Smooth muscle cell (in vitro differentiated cells): Measurements from ENCODE around the gene TMOD3. TPM values are rescaled to one million over a fixed set of nuclear protein-coding genes. Genes with fewer than 3 reads are reported as not detected.

Experiments used
- DNase-seq: peaks from one replicate; lab custom pipeline; 2025; ENCODE audit not compliant: unreplicated experiment; lab: John Stamatoyannopoulos, UW
- H2AFZ ChIP-seq: fragments of 200-600 bp; sonication (generic); 2 replicates; pipeline ENCODE4 v1.6.0; 2016; ENCODE audit warnings: antibody characterized with exemption, low read depth, mild to moderate bottlenecking
- H3F3A ChIP-seq: fragments of 200-600 bp; sonication (generic); 2 replicates; pipeline ENCODE4 v1.6.0; 2017; ENCODE audit warnings: antibody characterized with exemption, low read depth
- H3K27ac ChIP-seq: fragments of 200-600 bp; sonication (generic); 2 replicates; pipeline ENCODE4 v1.5.1; 2016; ENCODE audit warnings: low read depth, mild to moderate bottlenecking
- H3K27me3 ChIP-seq: fragments of 200-600 bp; sonication (generic); 2 replicates; pipeline ENCODE4 v1.6.1; 2016; ENCODE audit warnings: low read depth, mild to moderate bottlenecking
- H3K36me3 ChIP-seq: fragments of 200-600 bp; sonication (generic); 2 replicates; pipeline ENCODE4 v1.5.1; 2016; ENCODE audit warnings: low read depth
- H3K4me1 ChIP-seq: fragments of 200-600 bp; sonication (generic); 2 replicates; pipeline ENCODE4 v1.5.1; 2016; ENCODE audit warnings: low read depth
- H3K4me2 ChIP-seq: fragments of 200-600 bp; sonication (generic); 2 replicates; pipeline ENCODE4 v1.6.0; 2016; ENCODE audit warnings: mild to moderate bottlenecking
- H3K4me3 ChIP-seq: fragments of 200-600 bp; sonication (generic); 2 replicates; pipeline ENCODE4 v1.5.1; 2016; ENCODE audit warnings: mild to moderate bottlenecking
- H3K79me2 ChIP-seq: fragments of 200-600 bp; sonication (generic); 2 replicates; pipeline ENCODE4 v1.6.0; 2016; ENCODE audit warnings: low read depth, mild to moderate bottlenecking
- H3K9ac ChIP-seq: fragments of 200-600 bp; sonication (generic); 2 replicates; pipeline ENCODE4 v1.6.0; 2016; ENCODE audit warnings: low read depth
- H3K9me3 ChIP-seq: fragments of 200-600 bp; sonication (generic); replicated peaks from 2 replicates; pipeline ENCODE4 v1.5.1; 2016; ENCODE audit warnings: low read depth
- H4K20me1 ChIP-seq: fragments of 200-600 bp; sonication (generic); 2 replicates; pipeline ENCODE4 v1.6.0; 2016; ENCODE audit warnings: low read depth
- WGBS: methylation state at CpG from one replicate; pipeline ENCODE4 v1.1.7; 2016; ENCODE audit warnings: low lambda C conversion rate; 5-methylcytosine and 5-hydroxymethylcytosine counted together
- polyA plus RNA-seq: library from polyadenylated mRNA; unstranded; fragments of >200 nt; fragmentation: Nextera tagmentation; extraction: Ambion mirVana; gene quantifications from 2 replicates; pipeline ENCODE4 v1.2.1, GENCODE V29; 2016
- total RNA-seq: library from RNA; depleted of rRNA; stranded (reverse); fragments of >200 nt; gene quantifications from 2 replicates; pipeline ENCODE4 v1.2.3, GENCODE V29; 2014
- TF ChIP-seq, protein P1 (sequence below): fragments of 200-600 bp; sonication (generic); IDR thresholded peaks from 2 replicates; pipeline ENCODE4 v1.5.1; 2017; ENCODE audit warnings: borderline replicate concordance, mild to moderate bottlenecking, antibody characterized with exemption; ENCODE audit not compliant: insufficient read depth, poor library complexity, severe bottlenecking

Gene TMOD3
- total and polyA plus RNA-seq, 2 experiments from 2014 or later = 18.6 to 35.7 TPM

DNA sequence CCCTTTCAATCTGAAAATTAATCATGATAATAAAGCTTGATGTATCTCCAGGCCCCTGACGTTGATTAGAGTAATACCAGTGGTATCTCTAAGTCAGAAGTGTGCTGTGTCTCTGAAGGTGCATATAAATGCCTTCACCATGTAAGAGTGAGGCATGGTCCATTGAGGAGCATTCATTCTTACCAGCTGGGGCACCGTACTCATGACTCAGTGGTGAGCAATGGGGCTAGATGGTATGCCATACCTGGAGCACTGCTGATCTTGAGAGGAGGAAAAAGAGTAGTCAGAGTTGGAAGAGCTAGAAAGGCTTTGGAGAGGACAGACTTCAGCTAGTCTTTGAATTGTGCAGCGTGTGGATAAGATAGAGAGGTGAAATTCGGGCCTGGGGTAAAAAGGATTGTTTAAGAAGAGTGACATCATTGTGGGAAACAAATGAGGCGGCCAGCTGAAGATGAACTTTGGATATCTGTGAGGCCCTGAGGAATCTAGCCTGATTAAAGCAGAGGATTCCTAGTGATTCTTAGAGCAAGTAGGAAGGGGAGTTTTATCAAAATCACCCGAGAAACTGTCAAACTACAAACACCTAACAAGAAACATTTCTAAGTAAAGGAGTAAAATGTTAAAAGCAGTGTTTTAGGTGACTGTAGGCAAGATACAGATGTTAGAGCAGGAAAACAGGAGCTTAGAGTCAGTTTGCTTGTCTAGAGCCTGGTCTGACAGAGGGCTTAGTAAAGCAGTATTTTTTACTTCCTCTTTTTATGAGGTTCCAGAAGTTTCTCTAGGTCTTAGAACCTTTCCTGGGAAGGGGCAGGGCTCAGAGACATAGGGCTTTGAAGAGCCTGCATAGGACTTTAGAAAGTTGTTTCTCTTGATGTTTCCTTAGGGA, 13.6 kb downstream of the TMOD3 start:
- Histone ChIP-seq H3K4me2 (peak overlapping the region; percentile 54), H3K9ac (peak overlapping the region; percentile 16), H3K27me3 (no peaks in the 10 kb centered on the region), H3K36me3 (no peaks in the 10 kb centered on the region), H4K20me1 (peaks cover 100% of the 10 kb centered on the region), H3K79me2 (peaks cover 95% of the 10 kb centered on the region), H3K4me1 (peaks cover 28% of the 10 kb centered on the region), H3K27ac (peak overlapping the region; percentile 83), H2AFZ (no peak overlapping the region), H3F3A (peaks cover 5% of the 10 kb centered on the region), H3K9me3 (no peaks in the 10 kb centered on the region), H3K4me3 (no peak overlapping the region)
- TF ChIP-seq, protein P1, sequence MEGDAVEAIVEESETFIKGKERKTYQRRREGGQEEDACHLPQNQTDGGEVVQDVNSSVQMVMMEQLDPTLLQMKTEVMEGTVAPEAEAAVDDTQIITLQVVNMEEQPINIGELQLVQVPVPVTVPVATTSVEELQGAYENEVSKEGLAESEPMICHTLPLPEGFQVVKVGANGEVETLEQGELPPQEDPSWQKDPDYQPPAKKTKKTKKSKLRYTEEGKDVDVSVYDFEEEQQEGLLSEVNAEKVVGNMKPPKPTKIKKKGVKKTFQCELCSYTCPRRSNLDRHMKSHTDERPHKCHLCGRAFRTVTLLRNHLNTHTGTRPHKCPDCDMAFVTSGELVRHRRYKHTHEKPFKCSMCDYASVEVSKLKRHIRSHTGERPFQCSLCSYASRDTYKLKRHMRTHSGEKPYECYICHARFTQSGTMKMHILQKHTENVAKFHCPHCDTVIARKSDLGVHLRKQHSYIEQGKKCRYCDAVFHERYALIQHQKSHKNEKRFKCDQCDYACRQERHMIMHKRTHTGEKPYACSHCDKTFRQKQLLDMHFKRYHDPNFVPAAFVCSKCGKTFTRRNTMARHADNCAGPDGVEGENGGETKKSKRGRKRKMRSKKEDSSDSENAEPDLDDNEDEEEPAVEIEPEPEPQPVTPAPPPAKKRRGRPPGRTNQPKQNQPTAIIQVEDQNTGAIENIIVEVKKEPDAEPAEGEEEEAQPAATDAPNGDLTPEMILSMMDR = no peak
- 32% methylated on average over 6 of the region's 6 CpGs for WGBS
- DNase-seq = no peak

DNA sequence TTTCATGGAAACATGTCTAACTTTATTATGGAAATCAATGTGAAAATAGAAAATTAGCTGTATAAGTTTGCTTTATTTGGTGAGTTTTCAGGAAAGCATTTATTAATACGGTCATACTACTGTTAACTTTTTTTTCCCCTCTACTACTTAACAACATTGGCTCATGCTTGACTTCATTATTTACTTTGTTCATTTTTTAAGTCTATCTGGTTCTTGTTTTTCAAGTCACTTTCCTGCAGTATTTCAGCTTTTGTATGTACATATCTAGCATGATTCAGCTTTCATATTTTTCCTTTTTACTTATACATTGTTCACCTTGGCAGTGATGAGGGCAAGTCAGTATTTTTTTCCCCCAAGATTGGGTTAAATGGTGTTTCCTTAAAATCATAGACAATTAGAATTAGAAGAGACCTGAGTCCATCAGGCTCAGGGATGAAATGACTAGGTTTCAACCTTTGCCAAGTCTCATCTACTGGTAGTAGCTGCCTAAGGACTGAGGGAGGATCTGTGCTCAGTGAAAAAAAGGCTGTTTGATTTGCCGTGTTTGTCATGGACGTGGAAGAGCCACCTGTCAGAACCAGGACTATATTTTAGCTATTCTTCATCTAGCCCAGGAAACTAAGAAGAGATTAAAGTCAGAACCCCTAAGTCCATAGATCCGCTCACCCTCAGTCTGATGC, 15.4 kb downstream of the TMOD3 start:
- Histone ChIP-seq H3K79me2 (peaks cover 95% of the 10 kb centered on the region), H3K36me3 (no peaks in the 10 kb centered on the region), H3K9ac (no peak overlapping the region), H3K4me1 (peaks cover 28% of the 10 kb centered on the region), H4K20me1 (peaks cover 100% of the 10 kb centered on the region), H3K4me3 (no peak overlapping the region), H3F3A (peaks cover 5% of the 10 kb centered on the region), H3K27ac (peak overlapping the region; percentile 83), H3K27me3 (no peaks in the 10 kb centered on the region), H3K4me2 (peak overlapping the region; percentile 12), H3K9me3 (no peaks in the 10 kb centered on the region), H2AFZ (no peak overlapping the region)
- TF ChIP-seq, protein P1 = no peak
- DNase-seq = no peak
- WGBS = 78% methylated on average over 4 of the region's 4 CpGs

DNA sequence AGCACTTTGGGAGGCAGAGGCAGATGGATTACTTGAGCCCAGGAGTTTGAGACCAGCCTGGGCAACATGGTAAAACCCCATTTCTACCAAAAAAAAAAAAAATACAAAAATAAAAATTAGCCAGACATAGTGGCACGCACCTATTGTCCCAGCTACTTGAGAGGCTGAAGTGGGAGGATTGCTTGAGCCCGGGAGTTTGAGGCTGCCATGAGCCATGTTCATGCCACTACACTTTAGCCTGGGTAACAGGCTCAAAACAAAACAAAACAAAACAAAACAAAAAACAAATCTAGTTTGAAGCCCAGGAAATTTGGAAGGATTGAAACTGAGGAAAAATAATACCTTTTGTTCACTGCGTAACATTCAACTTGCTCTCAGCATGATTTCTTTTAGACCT, 16.6 kb downstream of the TMOD3 start:
- no peak for DNase-seq
- Histone ChIP-seq H3K79me2 (peaks cover 95% of the 10 kb centered on the region), H3K4me1 (peaks cover 28% of the 10 kb centered on the region), H3K27ac (peak overlapping the region; percentile 83), H3K36me3 (no peaks in the 10 kb centered on the region), H3K9me3 (no peaks in the 10 kb centered on the region), H3K9ac (peak overlapping the region; percentile 32), H2AFZ (no peak overlapping the region), H3K4me2 (peak overlapping the region; percentile 66), H3F3A (peaks cover 5% of the 10 kb centered on the region), H4K20me1 (peaks cover 100% of the 10 kb centered on the region), H3K27me3 (no peaks in the 10 kb centered on the region), H3K4me3 (no peak overlapping the region)
- TF ChIP-seq, protein P1 = no peak
- 72% methylated on average over 3 of the region's 3 CpGs for WGBS
